DLD1 (cell line): Measurements from ENCODE around the gene ASPDH.
"Not testable (repeated sequence)": the region's sequence is repeated elsewhere in the genome, so short reads cannot be mapped to it uniquely, and the experiment has no call there.

Experiments
- in situ Hi-C: cut with HindIII; loops from 2 replicates; pipeline ENCODE4 v1.10.0; 2017; ENCODE audit warnings: low sequenced_read_pairs

Gene ASPDH

DNA sequence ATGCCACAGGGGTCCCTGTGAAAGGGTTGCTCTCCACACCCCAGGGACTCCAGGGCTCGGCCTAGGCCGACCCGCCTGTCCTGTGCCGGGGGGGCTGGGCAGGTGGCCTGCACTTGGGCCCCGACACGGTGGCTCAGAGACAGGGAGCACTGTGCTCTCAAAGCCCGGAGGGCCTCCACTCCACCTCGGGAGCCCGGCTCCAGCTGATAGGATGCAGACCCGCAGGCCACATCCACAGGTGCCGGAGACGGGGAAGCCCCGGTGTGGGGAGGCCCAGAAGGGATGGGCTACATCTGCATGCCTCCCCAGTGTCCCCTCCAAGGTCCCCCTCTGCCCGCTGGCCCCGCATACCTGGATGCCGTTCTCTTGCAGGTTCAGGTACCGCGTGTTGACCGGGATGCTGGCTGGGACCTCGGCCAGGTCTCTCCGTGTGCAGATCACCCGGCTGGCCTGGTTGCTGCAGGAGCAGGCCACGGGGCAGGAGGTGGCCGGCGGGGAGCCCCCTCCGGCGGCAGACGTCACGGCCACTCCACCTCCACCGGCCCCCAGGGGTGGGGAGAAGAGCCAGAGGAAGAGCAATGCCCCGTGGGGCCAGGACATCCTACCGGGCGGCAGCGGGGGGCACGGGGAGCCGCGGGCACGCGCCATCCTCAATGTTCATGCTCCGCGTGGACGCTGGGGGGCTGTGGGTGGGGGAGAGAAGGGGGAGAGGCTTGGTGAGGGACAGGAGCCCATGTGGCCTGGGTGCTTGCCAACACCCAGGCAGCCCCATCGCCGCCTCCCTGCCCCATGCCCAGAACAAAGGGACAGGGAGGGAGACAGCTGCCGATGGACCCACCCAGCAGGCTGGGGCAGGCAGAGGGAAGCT is 34.7 kb upstream of the ASPDH start:
- in situ Hi-C loops = no loop called here

DNA sequence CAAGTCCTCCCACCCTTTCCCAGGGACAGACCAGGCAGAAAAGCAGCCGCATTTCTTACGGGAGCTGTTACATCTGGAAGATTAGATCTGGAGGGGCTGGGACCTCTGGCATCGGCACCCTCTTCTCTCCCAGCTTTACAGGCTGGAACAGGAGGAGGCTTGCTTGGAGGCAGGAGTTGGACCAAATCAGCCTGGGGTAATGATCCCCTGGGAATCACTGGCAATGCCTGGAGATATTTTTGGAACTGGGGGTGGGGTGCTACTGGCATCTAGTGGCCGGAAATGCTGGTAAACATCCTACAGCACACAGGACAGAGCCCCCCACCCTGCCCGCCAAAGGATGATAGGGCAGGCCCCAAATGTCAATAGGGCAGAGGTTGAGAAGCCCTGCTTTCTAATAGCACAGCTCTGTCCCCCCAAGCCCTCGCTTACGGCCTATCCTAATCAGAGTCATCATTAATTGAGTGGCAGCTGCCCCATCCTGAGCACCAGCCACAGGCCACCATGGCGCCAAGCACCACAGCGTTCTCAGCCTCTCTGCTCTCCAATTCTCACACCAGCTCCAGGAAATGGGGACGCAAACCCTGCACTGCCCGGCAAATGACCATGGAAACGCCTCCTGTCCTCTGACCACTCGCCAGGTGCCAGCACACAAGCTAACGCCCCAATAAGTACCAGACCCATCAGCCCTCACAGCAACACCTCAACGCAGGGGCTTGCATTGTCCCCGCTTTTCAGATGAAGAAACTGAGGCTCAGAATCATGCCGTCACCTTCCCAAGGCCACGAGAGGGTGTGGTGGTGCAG is 33.9 kb upstream of the ASPDH start:
- in situ Hi-C loops = no loop called here

DNA sequence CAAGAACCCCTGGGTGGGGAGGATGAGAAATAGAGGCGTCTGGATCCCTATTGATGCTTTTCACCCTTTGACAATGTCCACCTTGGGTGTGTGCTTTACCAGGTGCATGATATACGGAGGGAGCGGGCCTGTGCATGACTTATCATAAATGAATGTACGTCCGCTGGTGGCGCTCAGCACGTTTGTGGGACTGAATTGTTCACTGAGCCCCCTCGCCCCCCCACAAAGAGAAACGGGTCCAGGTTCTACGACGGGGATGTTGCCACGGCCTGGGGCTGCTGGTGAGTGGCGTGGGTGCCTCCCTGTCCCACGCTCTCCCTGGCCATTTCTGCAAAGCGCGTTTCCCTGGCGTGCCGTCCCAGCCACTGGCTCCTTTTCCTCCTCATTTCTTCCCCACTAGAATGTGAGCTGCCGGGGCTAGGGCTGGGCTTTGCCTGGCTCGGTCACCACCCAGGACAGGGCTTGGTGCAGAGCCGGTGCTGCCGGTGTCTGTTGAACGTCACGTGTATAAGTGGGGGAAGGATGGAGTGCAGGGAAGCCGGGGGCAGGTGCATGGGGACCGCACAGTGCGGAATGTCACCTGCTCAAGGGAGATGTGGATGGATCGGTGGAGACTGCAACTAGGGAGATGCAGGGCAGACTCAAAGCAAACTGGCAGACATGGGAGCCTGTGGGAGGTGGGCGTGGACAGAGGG is 33.0 kb upstream of the ASPDH start:
- in situ Hi-C loops = no loop called here

DNA sequence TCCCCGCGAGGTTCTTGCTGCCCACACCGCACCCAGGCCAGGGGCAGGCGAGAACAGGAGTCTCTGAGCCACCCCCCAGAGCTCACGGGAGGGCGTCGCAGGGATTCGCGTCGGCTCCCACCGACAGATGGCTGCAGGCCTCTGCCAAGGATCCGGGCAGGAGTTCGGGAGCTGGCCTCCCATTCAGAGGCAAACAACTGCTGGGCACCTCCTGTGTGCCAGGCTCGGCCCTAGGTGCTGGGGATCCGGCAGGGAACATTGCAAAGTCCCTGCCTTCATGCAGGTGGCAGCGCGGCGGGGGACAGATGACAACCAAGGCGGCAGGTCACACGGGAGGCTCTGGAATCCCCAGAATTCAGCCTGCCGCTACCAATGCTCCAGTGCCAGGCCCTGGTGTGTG is 29.2 kb upstream of the ASPDH start:
- in situ Hi-C loops = no loop called here

DNA sequence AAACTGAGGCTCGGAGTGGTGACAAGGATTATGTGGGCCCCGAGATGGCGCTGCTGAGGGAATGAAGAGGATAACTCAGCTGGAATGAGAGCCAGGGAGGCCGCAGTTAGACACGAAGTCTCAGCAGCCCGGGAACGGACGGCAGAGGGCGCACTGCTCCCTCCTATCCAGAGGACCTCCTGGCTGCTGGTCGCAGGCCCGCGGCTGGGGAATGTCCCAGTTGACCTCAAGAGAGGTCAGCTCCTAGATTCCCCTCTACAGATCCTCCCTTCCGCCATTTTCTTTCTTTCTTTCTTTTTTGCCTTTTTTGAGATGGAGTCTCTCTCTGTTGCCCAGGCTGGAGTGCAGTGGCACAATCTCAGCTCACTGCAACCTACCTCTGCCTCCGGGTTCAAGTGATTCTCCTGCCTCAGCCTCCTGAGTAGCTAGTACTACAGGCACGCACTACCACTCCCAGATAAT is 24.1 kb upstream of the ASPDH start:
- in situ Hi-C loops = no loop called here

DNA sequence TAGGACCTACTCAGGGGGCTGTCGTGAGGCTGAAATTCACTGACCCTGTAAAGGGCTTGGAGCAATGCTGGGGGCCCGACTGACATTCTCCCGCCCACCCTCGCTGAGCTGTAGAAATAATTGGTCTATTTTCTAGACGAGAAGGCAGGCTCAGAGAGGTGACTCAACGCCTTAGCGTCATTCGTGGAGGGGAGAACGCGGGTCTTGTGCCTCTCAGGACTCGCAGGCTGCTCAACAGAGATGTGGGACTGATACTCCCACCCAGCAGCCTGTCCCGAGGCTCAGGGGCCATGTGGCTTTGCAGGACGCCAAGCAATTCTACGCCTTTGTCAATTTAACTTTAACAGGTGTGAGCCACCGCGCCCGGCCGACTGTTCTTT is 23.6 kb upstream of the ASPDH start:
- in situ Hi-C loops = no loop called here

DNA sequence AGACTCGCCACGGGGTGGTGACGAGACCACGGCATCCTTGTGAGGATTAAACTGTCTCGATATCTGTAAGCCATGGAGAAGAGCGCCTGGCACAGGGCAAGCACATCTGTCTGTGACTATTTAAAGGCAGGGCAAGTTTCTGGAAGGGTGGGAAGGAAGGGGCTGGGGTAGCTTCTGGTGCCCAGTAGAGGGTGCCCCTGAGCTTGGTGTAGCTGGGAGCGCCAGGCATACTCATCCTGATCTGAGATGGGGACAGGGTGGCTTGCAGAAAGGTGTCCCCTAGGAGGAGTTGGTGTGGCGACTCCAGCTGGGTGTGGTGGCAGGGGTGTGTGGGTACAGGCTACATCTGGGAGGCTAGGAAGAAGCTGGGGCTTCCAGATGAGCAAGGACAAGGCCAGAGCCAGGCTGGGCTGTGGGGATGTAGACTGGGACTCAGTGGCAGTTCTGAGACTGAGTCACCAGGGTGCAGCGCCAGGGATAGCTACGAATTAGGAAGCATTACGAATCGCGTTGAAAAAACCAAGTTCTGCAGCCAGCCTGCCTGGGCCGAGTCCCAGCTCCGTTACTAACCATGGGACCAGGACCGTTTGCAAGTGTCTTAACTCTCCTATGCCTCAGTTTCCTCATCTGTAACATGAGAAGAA is 23.1 kb upstream of the ASPDH start:
- in situ Hi-C loops = no loop called here

DNA sequence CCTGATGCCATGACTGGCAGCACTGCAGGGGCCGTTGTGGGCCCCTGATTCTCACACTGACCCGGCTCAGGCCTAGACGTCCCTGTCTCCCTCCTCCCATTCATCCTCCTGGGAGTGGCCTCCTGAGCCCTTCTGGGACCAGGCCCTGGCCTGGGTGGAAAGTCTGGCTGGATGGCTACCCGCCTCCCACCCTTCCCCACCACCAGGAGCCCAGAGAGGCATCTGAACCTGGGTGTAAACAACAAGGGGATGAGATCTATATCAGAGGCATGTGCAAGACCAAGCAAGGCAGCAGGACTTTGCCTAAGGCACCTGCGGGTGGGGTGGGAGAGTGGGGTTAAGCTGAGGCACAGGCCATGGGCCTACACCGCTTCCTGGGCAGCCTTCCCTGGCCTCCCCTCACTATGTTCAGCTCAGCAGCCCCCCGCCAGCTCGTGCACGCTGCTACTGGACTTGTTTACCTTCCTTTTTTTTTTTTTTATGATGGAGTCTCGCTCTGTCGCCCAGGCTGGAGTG is 22.0 kb upstream of the ASPDH start:
- in situ Hi-C loops = no loop called here

DNA sequence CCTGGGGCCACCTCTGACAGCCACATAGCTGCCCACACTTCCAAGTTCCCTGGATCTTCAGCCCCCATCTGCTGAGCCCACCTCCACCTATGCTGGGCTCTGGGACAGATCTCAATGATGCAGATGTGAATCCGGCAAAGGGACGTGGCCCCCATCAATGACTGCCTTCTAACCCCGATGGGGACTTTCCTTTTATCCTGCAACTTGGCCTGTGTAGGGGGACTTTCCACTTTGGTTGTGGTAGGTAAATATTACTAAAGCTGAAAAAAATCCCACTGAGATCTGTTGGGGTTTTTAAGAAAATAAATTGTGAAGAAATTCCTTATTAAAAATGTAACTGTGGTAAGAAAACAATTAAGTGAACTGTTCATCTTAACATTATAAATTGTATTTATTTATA is 20.8 kb upstream of the ASPDH start:
- in situ Hi-C loops = no loop called here

DNA sequence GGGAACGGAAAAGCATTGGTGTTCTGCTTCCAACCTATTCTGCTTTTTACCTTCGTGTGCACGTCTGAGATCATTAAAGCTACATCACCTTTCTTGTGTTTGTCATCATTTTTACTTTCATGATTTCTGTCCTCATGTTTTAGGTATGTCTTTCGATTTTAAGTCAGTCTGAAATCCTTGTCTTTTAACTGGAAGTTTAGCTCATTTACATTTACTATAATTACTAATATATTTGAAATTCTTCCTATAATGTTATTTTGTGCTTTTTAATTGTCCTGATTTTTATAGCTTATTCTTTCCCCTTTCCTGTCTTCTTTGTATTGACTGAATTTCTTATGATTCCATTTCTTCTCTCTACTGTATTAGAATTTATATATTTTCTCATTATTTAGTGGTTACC is 19.2 kb upstream of the ASPDH start:
- in situ Hi-C loops = no loop called here

DNA sequence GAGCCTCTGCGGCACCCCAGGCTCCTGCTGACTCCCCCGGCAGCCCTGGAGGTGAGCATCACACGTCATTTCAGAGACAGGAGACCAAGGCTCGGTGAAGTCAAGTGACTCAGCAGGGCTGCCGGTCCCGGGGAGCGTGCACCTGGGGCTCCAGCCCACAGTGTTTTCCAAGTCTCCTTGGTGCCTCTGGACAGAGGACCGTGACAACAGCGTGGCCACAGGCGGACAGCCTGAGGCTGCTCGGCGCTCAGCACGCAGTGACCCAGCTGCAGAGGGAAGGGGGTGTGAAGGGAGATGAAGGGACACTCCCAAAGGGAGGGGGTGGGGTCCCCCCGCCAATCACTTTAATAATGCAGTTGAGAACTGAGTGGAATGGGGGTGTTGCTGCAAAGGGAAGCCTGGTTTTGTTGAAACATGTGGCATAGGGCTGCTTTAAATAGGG is 17.5 kb upstream of the ASPDH start:
- in situ Hi-C loops = no loop called here

DNA sequence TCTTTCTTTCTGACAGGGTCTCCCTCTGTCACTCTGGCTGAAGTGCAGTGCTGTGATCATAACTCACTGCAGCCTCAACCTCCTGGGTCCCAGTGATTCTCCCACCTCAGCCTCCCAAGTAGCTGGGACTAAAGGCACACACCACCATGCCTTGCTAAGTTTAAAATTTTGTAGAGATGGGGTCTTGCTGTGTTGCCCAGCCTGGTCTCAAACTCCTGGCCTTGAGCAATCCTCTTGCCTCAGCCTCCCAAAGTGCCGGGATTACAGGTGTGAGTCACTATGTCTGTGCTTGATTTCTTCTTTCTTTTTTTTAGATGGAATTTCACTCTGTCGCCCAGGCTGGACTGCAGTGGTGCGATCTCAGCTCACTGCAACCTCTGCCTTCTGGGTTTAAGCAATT is 14.3 kb upstream of the ASPDH start:
- in situ Hi-C loops = not testable (repeated sequence)

DNA sequence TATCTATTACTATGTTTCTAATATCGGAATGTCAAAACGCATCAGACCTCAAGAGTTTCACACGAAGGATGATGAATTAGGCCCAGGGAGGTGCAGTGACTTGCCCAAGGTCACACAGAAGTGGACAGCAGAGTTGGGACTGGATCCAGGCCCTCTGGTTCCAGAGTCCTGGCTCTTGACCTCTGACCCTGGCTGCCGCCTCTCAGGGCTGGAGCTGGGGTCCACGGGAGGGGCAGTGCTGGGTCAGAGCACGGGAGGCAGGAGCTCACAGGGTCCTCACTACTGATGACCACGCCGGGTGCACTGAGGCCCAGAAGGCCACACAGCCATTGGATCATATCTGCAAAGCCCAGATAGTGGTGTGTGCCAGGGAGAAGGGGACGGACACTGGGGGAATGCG is 9.2 kb upstream of the ASPDH start:
- in situ Hi-C loops = no loop called here

DNA sequence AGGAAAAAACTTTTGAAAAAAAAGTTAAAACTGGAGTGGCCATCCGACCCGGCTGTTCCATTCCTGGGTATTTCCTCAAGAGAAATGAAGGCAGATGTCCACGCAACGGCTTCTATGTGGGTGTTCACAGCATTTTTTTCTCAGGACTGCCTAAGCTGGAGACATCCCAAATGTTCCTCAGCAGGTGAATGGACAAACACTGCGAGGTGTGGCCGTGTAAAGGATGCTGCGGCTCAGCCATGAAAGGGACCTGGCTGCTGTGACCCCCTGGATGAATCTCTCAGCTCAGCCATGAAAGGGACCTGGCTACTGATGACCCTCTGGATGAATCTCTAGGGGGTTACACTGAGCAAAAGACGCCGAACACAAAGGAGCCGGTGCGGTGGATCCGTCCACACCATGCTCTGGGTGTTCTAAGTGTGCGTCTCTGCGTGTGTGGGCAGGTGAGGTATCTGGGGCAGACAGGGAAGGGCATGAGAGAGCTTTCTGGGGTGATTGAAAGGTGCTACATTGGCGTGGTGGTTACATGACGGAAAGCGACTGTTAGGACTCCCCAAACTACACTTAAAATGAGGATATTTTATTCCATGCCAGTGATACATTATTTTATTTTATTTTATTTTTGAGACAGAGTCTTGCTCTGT is 7.2 kb upstream of the ASPDH start:
- in situ Hi-C loops = no loop called here

DNA sequence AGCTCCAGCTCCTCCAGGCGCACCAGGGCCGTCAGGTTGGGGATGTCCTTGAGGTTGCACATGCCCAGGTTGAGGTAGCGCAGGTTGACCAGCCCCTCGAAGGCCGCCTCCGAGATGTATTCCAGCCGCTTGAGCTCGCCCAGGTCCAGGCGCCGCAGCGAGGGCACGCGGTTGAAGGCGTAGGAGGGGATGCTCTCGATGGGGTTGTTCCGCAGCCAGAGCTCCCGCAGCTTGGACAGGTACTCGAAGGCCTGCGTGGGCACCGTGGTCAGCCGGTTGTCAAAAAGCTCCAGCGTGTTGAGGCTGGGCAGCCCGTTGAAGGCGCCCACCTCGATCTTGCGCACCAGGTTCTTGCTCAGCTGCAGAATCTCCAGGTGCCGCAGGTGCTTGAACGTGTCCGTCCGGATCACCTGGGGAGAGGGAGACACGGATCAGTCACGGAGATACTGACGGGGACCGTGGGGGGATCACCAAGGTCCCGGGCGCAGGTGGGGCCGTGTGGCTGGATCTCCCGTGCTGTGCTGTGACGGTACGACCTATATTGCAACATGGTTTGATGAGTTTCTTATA is 5.4 kb upstream of the ASPDH start:
- in situ Hi-C loops = no loop called here

DNA sequence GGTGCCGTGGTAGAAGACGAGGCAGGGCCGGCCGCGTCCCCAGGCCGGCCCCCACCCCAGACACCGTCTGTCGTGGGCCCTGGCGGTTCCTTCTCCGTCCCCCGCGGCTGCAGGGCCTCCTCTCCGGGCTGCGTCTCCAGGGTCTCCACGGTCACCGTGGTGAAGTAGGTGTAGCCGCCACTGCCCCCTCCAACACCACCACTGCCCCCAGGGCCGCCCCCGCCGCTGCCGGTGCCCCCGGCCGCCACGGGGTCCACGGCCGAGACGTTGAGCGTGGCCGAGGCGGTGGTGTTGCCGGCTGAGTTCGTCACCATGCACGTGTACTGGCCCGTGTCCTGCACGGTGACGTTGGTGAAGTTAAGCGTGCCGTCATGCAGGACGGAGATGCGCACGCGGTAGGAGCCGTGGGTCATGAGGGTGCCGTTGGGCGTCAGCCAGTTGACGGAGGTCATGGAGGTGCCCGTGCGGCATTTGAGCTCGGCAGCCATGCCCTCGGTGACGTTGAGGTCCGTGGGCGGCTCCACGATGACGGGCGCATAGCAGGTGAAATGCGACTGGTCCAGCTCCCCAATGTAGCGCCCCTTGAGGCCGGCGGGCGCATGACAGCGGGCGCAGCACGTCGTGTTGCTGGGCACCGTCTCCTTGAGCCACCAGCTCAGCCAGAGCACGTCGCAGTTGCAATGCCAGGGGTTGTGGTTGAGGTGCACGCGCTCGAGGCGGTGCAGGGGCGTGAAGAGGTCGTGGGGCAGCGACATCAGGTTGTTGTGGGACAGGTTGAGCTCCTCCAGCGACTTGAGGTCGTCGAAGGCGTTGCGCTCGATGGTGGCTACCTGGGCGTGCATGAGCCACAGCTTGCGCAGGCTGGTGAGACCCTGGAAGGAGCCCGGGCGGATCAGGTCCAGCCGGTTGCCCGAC is 4.6 kb upstream of the ASPDH start:
- in situ Hi-C loops = no loop called here

DNA sequence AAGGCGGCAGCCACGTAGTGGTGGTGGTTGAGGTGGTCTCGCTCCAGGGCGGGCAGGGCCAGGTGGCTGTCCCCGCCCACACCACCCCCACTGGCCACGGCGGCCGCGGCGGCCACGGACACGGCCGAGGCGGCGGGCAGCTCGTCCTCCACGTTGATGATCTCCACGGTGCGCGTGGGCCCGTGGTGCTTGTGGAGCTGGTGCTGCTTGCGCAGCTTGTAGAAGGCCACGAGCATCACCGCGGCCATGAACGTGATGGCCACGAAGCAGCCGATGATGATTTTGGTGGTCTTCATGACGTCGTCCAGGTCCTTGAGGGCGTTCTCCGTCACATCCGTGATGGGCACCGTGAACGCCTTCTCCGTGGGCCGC is 4.0 kb upstream of the ASPDH start:
- in situ Hi-C loops = no loop called here

DNA sequence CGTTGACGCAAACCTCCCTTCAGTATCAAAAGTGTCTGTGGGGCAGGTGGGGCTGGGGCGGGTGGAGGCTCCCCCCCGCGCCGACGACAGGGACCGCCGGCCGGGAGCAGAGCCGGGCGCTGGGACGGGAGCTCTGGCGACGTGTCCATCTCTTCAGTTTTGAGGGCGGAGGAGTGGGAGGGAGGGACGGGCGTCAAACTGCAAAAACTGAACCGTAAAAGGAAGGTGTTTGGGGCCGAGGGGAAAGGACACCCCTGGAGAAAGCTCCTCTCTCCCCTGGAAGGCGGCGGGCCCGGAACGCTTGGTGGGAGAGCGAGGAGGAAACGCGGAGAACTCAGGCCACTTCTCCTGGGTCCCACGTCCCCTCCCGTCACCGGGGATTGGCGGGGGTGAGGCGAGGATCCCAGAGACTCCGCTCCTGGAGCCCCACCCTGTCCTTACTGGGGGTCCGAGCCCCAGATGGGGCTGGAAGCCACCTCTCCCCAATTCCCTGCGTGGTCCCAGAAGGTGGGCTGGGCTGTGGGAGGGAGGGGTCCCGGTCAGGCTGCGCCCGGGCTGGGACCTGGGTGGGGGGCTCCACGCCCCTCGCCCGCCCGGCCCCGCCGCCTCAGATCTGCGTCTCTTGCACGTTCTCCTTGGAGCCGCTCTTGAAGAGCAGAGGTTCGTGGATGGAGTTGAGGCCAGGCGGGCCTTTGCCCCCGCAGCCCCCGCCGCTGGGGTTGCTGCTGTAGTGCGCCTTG is 3.4 kb upstream of the ASPDH start:
- in situ Hi-C loops = no loop called here
